RWPE2 (cell line): ENCODE results near the gene SGO2.

Experiments used
- ATAC-seq: fragments of 200-7000 bp; cut with Tn5 transposase; 3 replicates; pipeline ENCODE4 v1.9.1; 2021; ENCODE audit warnings: low read depth
- DNase-seq: peaks from one replicate; pipeline ENCODE4 v3.0.0-alpha.2; 2020; ENCODE audit warnings: low spot score
- H3K27ac ChIP-seq: fragments of 450-650 bp; 2 replicates; pipeline ENCODE4 v1.5.1; 2017; ENCODE audit warnings: mild to moderate bottlenecking; ENCODE audit not compliant: poor library complexity, severe bottlenecking
- H3K27me3 ChIP-seq: fragments of 250-450 bp; sonication (Bioruptor Pico); 2 replicates; pipeline ENCODE4 v1.5.1; 2021; ENCODE audit warnings: mild to moderate bottlenecking, moderate library complexity; ENCODE audit not compliant: insufficient read depth, poor library complexity, severe bottlenecking
- H3K36me3 ChIP-seq: fragments of 250-450 bp; sonication (Bioruptor Pico); 2 replicates; pipeline ENCODE4 v1.5.1; 2020; ENCODE audit warnings: low read depth, mild to moderate bottlenecking, moderate library complexity
- H3K4me1 ChIP-seq: fragments of 250-450 bp; sonication (Bioruptor Pico); 2 replicates; pipeline ENCODE4 v1.5.1; 2021; ENCODE audit warnings: mild to moderate bottlenecking, moderate library complexity; ENCODE audit not compliant: insufficient read depth, poor library complexity, severe bottlenecking
- H3K4me3 ChIP-seq: fragments of 250-450 bp; sonication (Bioruptor Pico); 2 replicates; pipeline ENCODE4 v1.5.1; 2021; ENCODE audit warnings: mild to moderate bottlenecking, moderate library complexity; ENCODE audit not compliant: severe bottlenecking
- H3K9me3 ChIP-seq: fragments of 250-450 bp; sonication (Bioruptor Pico); 2 replicates; pipeline ENCODE4 v1.5.1; 2021; ENCODE audit warnings: mild to moderate bottlenecking, moderate library complexity; ENCODE audit not compliant: severe bottlenecking
- TF ChIP-seq, protein P1 (sequence below): fragments of 450-650 bp; IDR thresholded peaks from one replicate; pipeline ENCODE4 v1.5.1; 2017; ENCODE audit warnings: mild to moderate bottlenecking, moderate library complexity; ENCODE audit not compliant: poor library complexity, severe bottlenecking

The SGO2 gene

DNA sequence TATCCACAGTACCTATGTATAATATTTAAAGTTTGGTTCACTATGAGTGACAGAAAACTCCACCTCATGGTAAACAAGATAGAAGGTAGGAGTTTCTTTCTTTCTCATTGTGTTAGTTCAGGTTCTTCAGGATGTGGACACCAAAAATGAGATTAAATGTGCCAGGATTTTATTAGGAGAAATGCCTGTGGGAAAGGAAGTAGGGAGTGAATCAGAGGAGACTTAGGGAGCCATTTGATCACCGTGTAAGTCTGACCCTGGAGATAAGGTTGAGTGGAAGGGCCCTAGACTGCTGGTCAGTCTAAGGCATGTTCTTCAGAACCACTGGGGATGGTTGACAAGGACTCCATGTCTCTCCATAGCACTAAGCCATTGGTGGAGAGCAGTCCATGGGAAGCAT is 67.9 kb downstream of the SGO2 start:
- no peaks in the 10 kb centered on the region for H3K27me3 ChIP-seq
- H3K4me1 ChIP-seq, result peaks cover 9% of the 10 kb centered on the region
- no peaks in the 10 kb centered on the region for H3K36me3 ChIP-seq
- no peak for ATAC-seq
- TF ChIP-seq, protein P1, sequence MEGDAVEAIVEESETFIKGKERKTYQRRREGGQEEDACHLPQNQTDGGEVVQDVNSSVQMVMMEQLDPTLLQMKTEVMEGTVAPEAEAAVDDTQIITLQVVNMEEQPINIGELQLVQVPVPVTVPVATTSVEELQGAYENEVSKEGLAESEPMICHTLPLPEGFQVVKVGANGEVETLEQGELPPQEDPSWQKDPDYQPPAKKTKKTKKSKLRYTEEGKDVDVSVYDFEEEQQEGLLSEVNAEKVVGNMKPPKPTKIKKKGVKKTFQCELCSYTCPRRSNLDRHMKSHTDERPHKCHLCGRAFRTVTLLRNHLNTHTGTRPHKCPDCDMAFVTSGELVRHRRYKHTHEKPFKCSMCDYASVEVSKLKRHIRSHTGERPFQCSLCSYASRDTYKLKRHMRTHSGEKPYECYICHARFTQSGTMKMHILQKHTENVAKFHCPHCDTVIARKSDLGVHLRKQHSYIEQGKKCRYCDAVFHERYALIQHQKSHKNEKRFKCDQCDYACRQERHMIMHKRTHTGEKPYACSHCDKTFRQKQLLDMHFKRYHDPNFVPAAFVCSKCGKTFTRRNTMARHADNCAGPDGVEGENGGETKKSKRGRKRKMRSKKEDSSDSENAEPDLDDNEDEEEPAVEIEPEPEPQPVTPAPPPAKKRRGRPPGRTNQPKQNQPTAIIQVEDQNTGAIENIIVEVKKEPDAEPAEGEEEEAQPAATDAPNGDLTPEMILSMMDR, result no peak
- no peak overlapping the region for H3K4me3 ChIP-seq
- no peak for DNase-seq
- H3K27ac ChIP-seq, result no peak overlapping the region
- no peaks in the 10 kb centered on the region for H3K9me3 ChIP-seq

- ATAC-seq, result no peak
- no peaks in the 10 kb centered on the region for H3K27me3 ChIP-seq
- H3K36me3 ChIP-seq, result no peaks in the 10 kb centered on the region
- H3K4me1 ChIP-seq, result peaks cover 9% of the 10 kb centered on the region
- no peak for DNase-seq
- H3K4me3 ChIP-seq, result no peak overlapping the region
- H3K27ac ChIP-seq, result no peak overlapping the region
- no peaks in the 10 kb centered on the region for H3K9me3 ChIP-seq
- TF ChIP-seq, protein P1, result no peak
Measured at GRCh38 chr2:200595913-200596312, 69.9 kb downstream of the SGO2 start.

- ATAC-seq (no peak), DNase-seq (no peak)
- no peaks in the 10 kb centered on the region for H3K36me3 ChIP-seq
Measured at GRCh38 chr2:200596774-200597570, 71.0 kb downstream of the SGO2 start.

DNA sequence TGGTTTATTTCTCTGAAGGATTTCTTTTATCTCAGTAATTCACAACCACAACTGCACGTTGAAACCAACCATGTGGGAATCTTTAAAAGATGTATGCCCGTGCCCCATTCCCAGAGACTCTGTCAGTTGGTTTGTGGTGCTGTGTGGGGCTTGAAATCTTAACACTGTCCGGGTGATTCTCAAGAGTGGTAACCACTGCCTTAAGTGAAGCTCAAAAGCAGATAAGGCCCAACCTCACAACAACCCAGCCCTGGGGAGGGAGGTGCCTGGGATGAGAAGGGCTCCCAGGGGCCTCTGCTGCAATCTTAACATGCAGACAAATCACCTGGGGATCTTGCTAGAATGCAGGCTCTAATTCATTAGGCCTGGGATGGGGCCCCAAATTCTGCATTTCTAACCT is 73.2 kb downstream of the SGO2 start:
- no peak overlapping the region for H3K27ac ChIP-seq
- H3K4me3 ChIP-seq, result no peak overlapping the region
- TF ChIP-seq, protein P1, result no peak
- ATAC-seq (no peak), DNase-seq (no peak)
- no peaks in the 10 kb centered on the region for H3K9me3 ChIP-seq
- H3K4me1 ChIP-seq, result peaks cover 16% of the 10 kb centered on the region
- no peaks in the 10 kb centered on the region for H3K36me3 ChIP-seq
- H3K27me3 ChIP-seq, result no peaks in the 10 kb centered on the region

More at GRCh38 chr2:200596774-200597570, 71.0 kb downstream of the SGO2 start:
- Histone ChIP-seq H3K27me3 (no peaks in the 10 kb centered on the region), H3K4me3 (no peak overlapping the region), H3K9me3 (no peaks in the 10 kb centered on the region), H3K4me1 (peaks cover 11% of the 10 kb centered on the region), H3K27ac (no peak overlapping the region)
- TF ChIP-seq, protein P1, result no peak
